Fibroblast of lung (primary cell): ENCODE measurements around the gene ADAMTS6. TPM values are rescaled to one million over a fixed set of nuclear protein-coding genes. Genes with fewer than 3 reads are reported as not detected.

Experiments used
- DNase-seq, 2 donors: peaks; one replicate each; pipeline versions ENCODE4 v3.0.0 to v3.0.0-alpha.2; 2010; ENCODE audit warnings: low read depth in 2 of 2
- H2AFZ ChIP-seq: 2 replicates; pipeline ENCODE4 v1.5.1; 2012; ENCODE audit warnings: low read length, control low read depth, inconsistent platforms
- H3K27ac ChIP-seq: 2 replicates; pipeline ENCODE4 v1.5.1; 2011; ENCODE audit warnings: low read length, control low read depth; ENCODE audit not compliant: insufficient read depth
- H3K27me3 ChIP-seq: 2 replicates; pipeline ENCODE4 v1.5.1; 2011; ENCODE audit warnings: mild to moderate bottlenecking, low read length; ENCODE audit not compliant: control insufficient read depth, insufficient read depth
- H3K36me3 ChIP-seq: 2 replicates; pipeline ENCODE4 v1.5.1; 2011; ENCODE audit warnings: low read length; ENCODE audit not compliant: control insufficient read depth, insufficient read depth
- H3K4me1 ChIP-seq: 2 replicates; pipeline ENCODE4 v1.5.1; 2011; ENCODE audit warnings: low read length; ENCODE audit not compliant: control insufficient read depth, insufficient read depth; ENCODE audit errors: extremely low read depth
- H3K4me2 ChIP-seq: 2 replicates; pipeline ENCODE4 v1.5.1; 2011; ENCODE audit warnings: low read length, control low read depth; ENCODE audit not compliant: insufficient read depth; ENCODE audit errors: extremely low read depth
- H3K4me3 ChIP-seq, 4 experiments: fragments of 200-600 bp in 1 of 4; sonication (generic) in 1 of 4; replicated peaks in 1 of 4; 2 replicates each; pipeline ENCODE4 v1.5.1; 2011 to 2016; ENCODE audit warnings: low read length in 4 of 4, low read depth in 3 of 4, mild to moderate bottlenecking in 3 of 4, control low read depth in 2 of 4, inconsistent platforms in 1 of 4, mixed read lengths in 1 of 4; ENCODE audit not compliant: insufficient read depth in 1 of 4; ENCODE audit errors: control extremely low read depth in 1 of 4
- H3K79me2 ChIP-seq: 2 replicates; pipeline ENCODE4 v1.5.1; 2012; ENCODE audit warnings: mild to moderate bottlenecking, low read length, inconsistent platforms; ENCODE audit not compliant: control insufficient read depth, insufficient read depth
- H3K9ac ChIP-seq: 2 replicates; pipeline ENCODE4 v1.5.1; 2011; ENCODE audit warnings: mild to moderate bottlenecking, low read length, control low read depth; ENCODE audit not compliant: insufficient read depth
- H3K9me3 ChIP-seq: 2 replicates; pipeline ENCODE4 v1.5.1; 2012; ENCODE audit warnings: low read depth, low read length; ENCODE audit not compliant: control insufficient read depth, insufficient read depth
- H4K20me1 ChIP-seq: 2 replicates; pipeline ENCODE4 v1.5.1; 2011; ENCODE audit warnings: low read length; ENCODE audit not compliant: control insufficient read depth, insufficient read depth; ENCODE audit errors: extremely low read depth
- CTCF ChIP-seq, 2 donors: IDR thresholded peaks in 1 of 2; conservative IDR thresholded peaks in 1 of 2; 1 replicate in 1 of 2; 2 replicates in 1 of 2; pipeline ENCODE4 v1.5.1; 2011 to 2012; ENCODE audit warnings: low read length in 2 of 2, control low read depth in 1 of 2, inconsistent platforms in 1 of 2, low read depth in 1 of 2, mild to moderate bottlenecking in 1 of 2
- EZH2 ChIP-seq: IDR thresholded peaks from 2 replicates; pipeline ENCODE4 v1.5.1; 2012; ENCODE audit warnings: low read length, control low read depth, mild to moderate bottlenecking; ENCODE audit errors: missing control alignments
- polyA plus RNA-seq, 2 donors: library from polyadenylated mRNA; depleted of rRNA in 1 of 2; stranded (reverse) in 1 of 2; unstranded in 1 of 2; fragments of >200 nt; gene quantifications; 2 replicates each; pipeline ENCODE4 v1.2.1, GENCODE V29; 2011 to 2012; ENCODE audit warnings: missing spikeins in 1 of 2
- total RNA-seq: library from RNA; depleted of rRNA; stranded (reverse); fragments of >200 nt; gene quantifications from 2 replicates; pipeline ENCODE4 v1.2.1, GENCODE V29; 2014

Gene ADAMTS6
- total and polyA plus RNA-seq, 2 donors (not counting 1 experiment from before 2014, with no cell fraction given): 7.5 to 45.2 TPM

- no peak overlapping the region for H3K4me2 ChIP-seq
- H3K4me3 ChIP-seq: no peak overlapping the region
- DNase-seq: no peak
- H3K9me3 ChIP-seq: no peaks in the 10 kb centered on the region
- H4K20me1 ChIP-seq: no peaks in the 10 kb centered on the region
- no peak for TF ChIP-seq CTCF (conservative IDR thresholded peaks at IDR 0.05 in 1 of 2, IDR thresholded peaks at IDR 0.05 in 1 of 2; ENCODE audit: low read depth in 1 of 2, low read length in 2 of 2)
- TF ChIP-seq EZH2: no peak
- no peaks in the 10 kb centered on the region for H3K27me3 ChIP-seq
- H3K36me3 ChIP-seq: no peaks in the 10 kb centered on the region
- no peaks in the 10 kb centered on the region for H3K4me1 ChIP-seq
- H3K9ac ChIP-seq: no peak overlapping the region
- no peak overlapping the region for H3K27ac ChIP-seq
- no peaks in the 10 kb centered on the region for H3K79me2 ChIP-seq
- H2AFZ ChIP-seq: no peak overlapping the region
These were observed 238.6 kb downstream of the ADAMTS6 start for GRCh38 chr5:65243161-65243560.

- Histone ChIP-seq H3K36me3 (peaks cover 1% of the 10 kb centered on the region), H3K4me1 (no peaks in the 10 kb centered on the region), H3K79me2 (no peaks in the 10 kb centered on the region), H3K27me3 (no peaks in the 10 kb centered on the region), H2AFZ (no peak overlapping the region), H3K9ac (no peak overlapping the region), H4K20me1 (no peaks in the 10 kb centered on the region), H3K9me3 (no peaks in the 10 kb centered on the region), H3K27ac (no peak overlapping the region), H3K4me3 (no peak overlapping the region), H3K4me2 (no peak overlapping the region)
- TF ChIP-seq CTCF (conservative IDR thresholded peaks at IDR 0.05 in 1 of 2, IDR thresholded peaks at IDR 0.05 in 1 of 2; ENCODE audit: low read depth in 1 of 2, low read length in 2 of 2): no peak
- no peak for TF ChIP-seq EZH2
- no peak for DNase-seq
These were observed 251.9 kb downstream of the ADAMTS6 start for GRCh38 chr5:65229841-65230240.

- TF ChIP-seq CTCF (conservative IDR thresholded peaks at IDR 0.05 in 1 of 2, IDR thresholded peaks at IDR 0.05 in 1 of 2; ENCODE audit: low read depth in 1 of 2, low read length in 2 of 2): peak; percentile 22 to 53
- no peak for TF ChIP-seq EZH2
- no peaks in the 10 kb centered on the region for H3K79me2 ChIP-seq
- H2AFZ ChIP-seq: no peak overlapping the region
- no peak overlapping the region for H3K9ac ChIP-seq
- H3K27ac ChIP-seq: no peak overlapping the region
- no peaks in the 10 kb centered on the region for H3K36me3 ChIP-seq
- H3K4me2 ChIP-seq: no peak overlapping the region
- no peaks in the 10 kb centered on the region for H3K27me3 ChIP-seq
- H4K20me1 ChIP-seq: no peaks in the 10 kb centered on the region
- DNase-seq: peak; percentile 26 to 46
- H3K4me1 ChIP-seq: peaks cover 7% of the 10 kb centered on the region
- no peak overlapping the region for H3K4me3 ChIP-seq
- H3K9me3 ChIP-seq: no peaks in the 10 kb centered on the region
These were observed 267.7 kb downstream of the ADAMTS6 start for GRCh38 chr5:65213921-65214525.
